Gastrocnemius medialis (tissue), 4 donors: Measurements from ENCODE around the gene LAMC2.

ENCODE experiments used
- POLR2A ChIP-seq, 2 donors: fragments of 450-650 bp; IDR thresholded peaks; one replicate each; pipeline ENCODE4 v1.6.1; 2017; ENCODE audit warnings: antibody characterized with exemption in 2 of 2, mild to moderate bottlenecking in 2 of 2, moderate library complexity in 2 of 2
- TF ChIP-seq, protein P1 (sequence below), 5 experiments: fragments of 450-650 bp in 3 of 5; fragments of 200-600 bp in 2 of 5; sonication (generic) in 2 of 5; IDR thresholded peaks in 4 of 5; conservative IDR thresholded peaks in 1 of 5; 1 replicate in 4 of 5; 2 replicates in 1 of 5; pipeline ENCODE4 v1.5.1; 2016 to 2019; ENCODE audit warnings: antibody characterized with exemption in 5 of 5, mild to moderate bottlenecking in 3 of 5, moderate library complexity in 3 of 5

GRCh38 chr1:183164340-183164739 is 21.7 kb upstream of the LAMC2 start:
- TF ChIP-seq, protein P1, sequence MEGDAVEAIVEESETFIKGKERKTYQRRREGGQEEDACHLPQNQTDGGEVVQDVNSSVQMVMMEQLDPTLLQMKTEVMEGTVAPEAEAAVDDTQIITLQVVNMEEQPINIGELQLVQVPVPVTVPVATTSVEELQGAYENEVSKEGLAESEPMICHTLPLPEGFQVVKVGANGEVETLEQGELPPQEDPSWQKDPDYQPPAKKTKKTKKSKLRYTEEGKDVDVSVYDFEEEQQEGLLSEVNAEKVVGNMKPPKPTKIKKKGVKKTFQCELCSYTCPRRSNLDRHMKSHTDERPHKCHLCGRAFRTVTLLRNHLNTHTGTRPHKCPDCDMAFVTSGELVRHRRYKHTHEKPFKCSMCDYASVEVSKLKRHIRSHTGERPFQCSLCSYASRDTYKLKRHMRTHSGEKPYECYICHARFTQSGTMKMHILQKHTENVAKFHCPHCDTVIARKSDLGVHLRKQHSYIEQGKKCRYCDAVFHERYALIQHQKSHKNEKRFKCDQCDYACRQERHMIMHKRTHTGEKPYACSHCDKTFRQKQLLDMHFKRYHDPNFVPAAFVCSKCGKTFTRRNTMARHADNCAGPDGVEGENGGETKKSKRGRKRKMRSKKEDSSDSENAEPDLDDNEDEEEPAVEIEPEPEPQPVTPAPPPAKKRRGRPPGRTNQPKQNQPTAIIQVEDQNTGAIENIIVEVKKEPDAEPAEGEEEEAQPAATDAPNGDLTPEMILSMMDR (IDR thresholded peaks at IDR 0.05 in 4 of 5, conservative IDR thresholded peaks at IDR 0.05 in 1 of 5): no peak
- no peak for TF ChIP-seq POLR2A (IDR thresholded peaks at IDR 0.05)
